Vagina (tissue), 2 donors: ENCODE results near the gene PTN.

ENCODE experiments used
- POLR2A ChIP-seq, 2 donors: fragments of 450-650 bp; IDR thresholded peaks; one replicate each; pipeline ENCODE4 v1.6.1; 2017; ENCODE audit warnings: antibody characterized with exemption in 2 of 2, mild to moderate bottlenecking in 2 of 2, moderate library complexity in 2 of 2
- POLR2AphosphoS5 ChIP-seq, 2 donors: sonication (generic); formaldehyde crosslinking; IDR thresholded peaks; one replicate each; pipeline ENCODE4 v1.9.0; 2017; ENCODE audit warnings: antibody characterized with exemption in 2 of 2, mild to moderate bottlenecking in 2 of 2, low read depth in 1 of 2; ENCODE audit not compliant: insufficient read depth in 1 of 2
- TF ChIP-seq, protein P1 (sequence below), 3 experiments: fragments of 450-650 bp in 2 of 3; fragments of 200-600 bp in 1 of 3; sonication (generic) in 1 of 3; IDR thresholded peaks; one replicate each; pipeline ENCODE4 v1.5.1; 2017 to 2019; ENCODE audit warnings: antibody characterized with exemption in 3 of 3, mild to moderate bottlenecking in 2 of 3, moderate library complexity in 2 of 3

DNA sequence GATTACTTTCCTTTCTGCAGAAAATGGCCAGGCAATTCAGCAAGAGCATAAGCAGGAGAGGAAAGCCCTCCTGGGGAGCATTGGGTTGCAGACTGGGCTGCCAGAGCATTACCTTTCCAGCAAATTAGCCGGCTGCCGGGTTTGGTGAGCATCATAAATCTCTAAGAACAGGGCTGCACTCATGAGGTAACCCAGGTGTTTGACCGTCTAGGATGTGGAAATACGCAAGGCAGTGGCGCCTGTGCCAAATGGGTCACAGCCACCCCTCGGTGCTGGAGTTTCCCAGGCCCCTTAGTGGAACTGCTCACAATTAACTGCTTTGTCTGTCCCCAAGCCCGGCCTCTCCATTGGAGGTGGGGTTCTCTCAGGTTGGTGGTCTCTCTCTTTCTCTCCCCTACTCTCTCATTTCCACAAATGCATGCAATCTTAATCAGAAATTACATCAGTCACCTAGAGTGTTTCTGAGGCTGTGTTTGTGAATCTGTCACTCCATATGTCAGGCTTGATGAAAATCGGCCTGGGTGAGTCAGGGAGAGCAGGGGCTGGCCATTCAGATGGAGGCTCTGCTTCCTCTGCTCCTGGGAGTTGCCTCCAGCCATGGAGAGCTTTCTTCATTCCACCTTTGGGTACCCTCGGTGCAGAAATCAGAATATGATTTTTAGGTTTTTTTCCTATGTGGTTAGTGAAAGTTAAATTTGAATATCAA, 26.7 kb downstream of the PTN start:
- TF ChIP-seq POLR2AphosphoS5 (IDR thresholded peaks at IDR 0.05; ENCODE audit: insufficient read depth in 1 of 2, low read depth in 1 of 2) (no peak), POLR2A (IDR thresholded peaks at IDR 0.05) (no peak)
- TF ChIP-seq, protein P1, sequence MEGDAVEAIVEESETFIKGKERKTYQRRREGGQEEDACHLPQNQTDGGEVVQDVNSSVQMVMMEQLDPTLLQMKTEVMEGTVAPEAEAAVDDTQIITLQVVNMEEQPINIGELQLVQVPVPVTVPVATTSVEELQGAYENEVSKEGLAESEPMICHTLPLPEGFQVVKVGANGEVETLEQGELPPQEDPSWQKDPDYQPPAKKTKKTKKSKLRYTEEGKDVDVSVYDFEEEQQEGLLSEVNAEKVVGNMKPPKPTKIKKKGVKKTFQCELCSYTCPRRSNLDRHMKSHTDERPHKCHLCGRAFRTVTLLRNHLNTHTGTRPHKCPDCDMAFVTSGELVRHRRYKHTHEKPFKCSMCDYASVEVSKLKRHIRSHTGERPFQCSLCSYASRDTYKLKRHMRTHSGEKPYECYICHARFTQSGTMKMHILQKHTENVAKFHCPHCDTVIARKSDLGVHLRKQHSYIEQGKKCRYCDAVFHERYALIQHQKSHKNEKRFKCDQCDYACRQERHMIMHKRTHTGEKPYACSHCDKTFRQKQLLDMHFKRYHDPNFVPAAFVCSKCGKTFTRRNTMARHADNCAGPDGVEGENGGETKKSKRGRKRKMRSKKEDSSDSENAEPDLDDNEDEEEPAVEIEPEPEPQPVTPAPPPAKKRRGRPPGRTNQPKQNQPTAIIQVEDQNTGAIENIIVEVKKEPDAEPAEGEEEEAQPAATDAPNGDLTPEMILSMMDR (IDR thresholded peaks at IDR 0.05), result no peak
